Fibroblast of skin of scalp (primary cell): ENCODE measurements around the gene CBLN3.

Source experiments
- DNase-seq: peaks from one replicate; pipeline ENCODE4 v3.0.0-alpha.2; 2013

Gene CBLN3

DNA sequence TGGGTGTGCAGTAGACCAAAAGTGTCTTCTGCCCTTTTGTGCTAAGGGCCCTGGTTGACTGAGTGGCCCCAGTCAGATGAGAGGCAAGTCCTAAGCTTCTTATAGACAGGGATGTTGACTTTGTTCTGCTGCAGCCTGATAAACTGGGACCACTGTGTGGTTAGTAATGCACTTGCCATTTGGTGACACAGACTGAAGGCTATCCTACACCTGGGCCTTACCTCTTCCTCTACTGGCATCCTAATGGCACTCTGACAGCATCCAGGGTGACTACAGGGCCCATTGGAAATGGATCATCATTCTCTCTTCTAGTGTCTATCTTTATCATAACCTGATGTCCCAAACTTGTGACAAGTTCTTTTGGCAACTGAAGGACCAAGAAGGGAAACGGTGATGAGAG is 9.8 kb upstream of the CBLN3 start:
- DNase-seq, result no peak

DNA sequence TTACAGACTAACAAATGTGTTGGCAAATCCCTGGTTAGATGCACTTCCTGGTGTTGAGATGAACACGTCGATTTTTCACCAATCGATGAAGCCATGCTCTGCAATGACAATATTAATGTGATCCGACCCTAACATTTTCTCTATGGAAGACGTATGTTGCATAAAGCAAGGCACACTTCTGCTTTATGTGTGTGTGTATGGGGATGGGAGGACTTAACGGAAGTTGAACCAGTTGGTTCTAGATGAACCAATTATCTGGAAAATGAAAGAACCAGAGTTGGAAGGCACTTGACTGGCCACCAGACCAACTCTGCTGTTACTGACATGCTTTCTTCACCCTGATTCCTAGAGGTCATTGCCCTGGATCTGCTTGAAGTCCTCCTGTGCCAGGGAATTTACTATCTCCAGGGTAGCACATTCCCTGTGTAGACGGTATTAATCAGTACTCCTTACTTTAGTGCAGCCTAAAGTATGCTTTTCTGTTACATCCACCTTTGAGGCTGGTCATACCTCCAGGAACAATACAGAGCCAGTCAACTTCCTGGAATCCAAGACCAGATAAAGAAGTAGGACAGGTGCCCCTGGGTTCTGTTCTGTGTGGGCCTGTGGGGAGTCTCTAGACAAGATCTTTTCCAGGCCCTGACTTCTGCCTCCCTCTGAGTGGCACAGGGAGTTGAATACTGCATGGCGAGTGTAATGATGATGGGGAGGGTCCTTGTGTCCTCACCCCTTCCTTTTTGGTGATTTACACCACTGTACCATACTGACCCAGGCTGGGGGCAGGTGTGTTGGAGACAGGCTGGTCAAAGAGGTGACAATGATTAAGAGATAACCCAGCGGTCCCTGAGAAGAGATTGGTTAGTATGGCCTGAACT is 9.0 kb upstream of the CBLN3 start:
- no peak for DNase-seq

DNA sequence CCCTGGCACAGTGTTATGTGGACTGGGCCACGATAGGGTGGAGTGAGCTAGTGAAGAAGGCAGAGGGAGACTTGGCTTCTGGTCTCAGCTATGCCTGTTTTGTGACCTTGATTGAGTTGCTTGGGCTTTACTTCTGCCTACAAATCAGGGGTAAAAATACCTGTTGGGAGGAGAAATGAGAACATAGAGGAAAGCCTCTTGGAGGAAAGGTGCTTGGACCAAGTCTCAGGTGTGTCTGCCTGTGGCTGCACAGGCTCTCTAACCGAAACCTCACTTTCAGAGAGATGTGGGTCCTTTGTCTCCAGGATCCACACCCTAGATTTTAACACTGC is 8.2 kb upstream of the CBLN3 start:
- no peak for DNase-seq

DNA sequence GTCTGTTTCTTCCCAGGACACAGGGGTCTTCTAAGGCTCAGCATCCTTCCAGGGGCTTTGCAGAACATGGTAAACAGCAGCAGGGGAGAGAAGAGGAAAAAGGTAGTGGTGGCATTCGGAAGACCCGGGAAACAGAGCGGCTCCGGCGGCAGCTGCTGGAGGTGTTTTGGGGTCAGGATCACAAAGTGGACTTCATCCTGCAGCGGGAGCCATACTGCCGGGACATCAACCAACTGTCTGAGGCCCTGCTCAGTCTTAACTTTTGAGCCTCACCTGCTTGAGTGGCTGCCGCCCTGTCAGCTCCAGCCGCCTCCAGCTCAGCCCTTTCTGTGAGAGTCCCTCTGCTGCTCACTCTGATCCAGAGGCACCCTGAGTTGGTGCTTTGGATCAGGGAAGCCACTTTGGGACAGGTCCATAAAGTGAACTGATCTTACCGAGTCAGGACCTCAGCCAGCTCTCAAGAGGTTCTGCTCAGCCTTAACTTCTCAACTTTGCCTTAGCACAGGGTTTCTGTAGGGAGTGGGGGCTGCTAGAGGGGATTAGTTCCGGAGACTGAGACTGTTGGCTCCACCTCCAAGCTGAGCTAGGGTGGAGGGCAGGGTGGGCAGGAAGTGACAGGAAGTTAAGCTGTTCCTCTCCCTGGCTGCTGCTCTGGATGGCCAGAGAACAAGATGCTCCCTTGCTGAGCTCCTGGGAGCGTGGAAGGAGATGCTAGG is 7.7 kb upstream of the CBLN3 start:
- no peak for DNase-seq

DNA sequence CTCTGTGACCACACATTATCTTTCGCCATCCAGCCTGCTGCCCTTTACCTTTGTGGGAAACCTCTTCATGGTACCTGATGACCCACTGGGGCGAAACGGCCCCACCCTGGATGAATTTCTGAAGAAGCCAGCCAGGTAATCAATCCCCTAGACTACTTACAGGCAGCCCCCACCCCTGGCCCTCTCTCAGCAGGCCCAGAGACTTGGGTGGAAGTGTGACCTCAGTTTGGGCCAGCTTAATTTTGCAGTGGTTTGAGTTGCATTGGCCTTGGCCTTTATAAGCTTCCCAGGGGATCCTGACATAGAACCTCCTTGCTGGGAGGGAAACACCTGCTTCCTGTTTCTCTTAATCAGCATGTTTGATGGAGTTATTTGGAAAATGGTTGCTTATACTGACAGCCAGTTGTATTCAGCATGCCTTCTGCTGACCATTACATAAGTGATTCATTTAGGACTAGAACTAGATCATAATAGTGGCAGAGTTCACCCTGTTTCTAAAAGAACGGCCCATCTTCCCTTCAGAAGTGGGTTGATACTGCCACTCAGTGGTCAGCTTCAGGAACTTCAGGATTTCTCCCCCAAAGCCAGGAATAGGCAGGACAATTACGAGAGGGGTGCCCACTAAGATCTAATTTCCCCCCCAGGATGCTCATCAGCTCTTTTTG is 7.0 kb upstream of the CBLN3 start:
- DNase-seq, result peak; percentile 73

DNA sequence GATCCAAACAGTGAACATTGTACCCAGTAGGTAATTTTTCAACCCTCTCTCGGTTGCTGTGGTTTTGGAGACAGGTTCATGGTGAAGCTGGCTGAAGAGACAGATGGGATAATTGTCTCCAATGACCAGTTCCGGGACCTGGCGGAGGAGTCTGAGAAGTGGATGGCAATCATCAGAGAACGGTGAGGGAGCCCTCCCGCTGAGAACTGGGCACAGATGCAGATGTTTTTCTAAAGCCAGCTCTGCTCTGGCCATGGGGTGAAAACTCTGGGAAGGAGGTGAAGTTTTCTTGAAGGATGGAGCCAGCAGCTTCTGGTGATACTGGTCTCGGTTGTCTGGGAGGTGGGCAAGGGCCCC is 6.5 kb upstream of the CBLN3 start:
- no peak for DNase-seq

DNA sequence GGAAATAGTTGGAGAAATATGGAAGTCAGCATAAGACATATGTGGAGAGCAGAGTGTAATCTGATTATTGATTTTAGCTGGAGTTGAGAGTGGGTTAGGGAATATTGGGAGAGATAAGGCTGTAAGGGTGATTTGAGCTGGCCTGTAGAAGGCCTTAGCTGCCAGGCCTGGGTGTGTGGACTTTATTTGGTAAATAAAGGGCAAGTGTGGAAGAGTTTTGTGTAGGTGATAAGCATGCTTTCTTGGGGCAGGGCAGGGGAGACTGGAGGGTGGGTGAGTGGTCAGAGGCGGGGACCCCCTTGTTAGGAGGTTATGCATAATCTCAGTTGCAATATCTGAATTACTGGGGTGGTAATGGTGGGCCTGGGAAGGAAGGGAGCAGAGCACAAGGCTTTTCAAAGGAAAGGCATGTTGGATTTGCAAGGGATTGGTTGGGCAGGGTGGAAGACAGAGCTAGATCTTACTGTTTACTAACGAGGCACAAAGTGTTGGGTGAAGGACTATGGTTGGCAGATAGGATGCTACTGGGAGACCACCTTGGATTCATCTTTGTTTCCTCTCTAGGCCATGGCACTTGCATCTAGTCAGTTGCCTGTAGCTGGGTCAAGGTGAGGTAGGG is 5.8 kb upstream of the CBLN3 start:
- no peak for DNase-seq

DNA sequence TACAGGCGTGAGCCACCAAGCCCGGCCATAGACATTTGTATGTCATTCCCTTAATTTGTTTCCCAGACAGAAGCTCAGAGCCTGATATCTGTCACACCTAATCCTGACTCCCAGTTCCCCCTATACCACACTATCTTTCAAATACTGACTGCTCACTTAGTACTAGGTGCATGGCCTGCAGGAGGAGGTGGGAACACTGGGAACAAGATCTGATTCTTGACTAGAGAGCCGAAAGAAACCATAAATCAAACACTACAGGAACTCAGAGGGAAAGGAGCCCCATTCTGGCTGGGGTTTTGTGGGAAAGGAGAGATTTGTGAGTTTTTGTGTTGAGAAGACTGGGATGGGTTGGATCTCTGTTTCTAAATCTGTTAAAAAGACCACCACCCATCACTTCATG is 5.2 kb upstream of the CBLN3 start:
- no peak for DNase-seq

DNA sequence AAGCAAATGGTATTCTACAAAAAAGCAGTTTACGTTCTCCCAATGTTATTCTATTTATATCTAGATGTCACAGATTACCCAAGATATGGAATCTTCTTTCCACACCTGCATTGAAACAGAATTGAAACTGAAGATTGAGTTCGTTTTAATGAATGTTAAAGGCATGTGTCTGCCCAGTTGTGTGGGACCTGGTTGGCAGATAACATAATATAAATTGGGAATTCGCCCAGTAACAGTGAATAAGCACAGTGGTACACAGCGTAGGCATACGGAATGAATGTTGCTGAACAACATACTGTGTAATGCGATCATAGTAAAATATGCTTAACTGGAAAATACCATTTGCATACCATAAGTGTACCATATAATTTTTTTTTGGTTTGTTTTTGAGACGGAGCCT is 4.6 kb upstream of the CBLN3 start:
- no peak for DNase-seq

DNA sequence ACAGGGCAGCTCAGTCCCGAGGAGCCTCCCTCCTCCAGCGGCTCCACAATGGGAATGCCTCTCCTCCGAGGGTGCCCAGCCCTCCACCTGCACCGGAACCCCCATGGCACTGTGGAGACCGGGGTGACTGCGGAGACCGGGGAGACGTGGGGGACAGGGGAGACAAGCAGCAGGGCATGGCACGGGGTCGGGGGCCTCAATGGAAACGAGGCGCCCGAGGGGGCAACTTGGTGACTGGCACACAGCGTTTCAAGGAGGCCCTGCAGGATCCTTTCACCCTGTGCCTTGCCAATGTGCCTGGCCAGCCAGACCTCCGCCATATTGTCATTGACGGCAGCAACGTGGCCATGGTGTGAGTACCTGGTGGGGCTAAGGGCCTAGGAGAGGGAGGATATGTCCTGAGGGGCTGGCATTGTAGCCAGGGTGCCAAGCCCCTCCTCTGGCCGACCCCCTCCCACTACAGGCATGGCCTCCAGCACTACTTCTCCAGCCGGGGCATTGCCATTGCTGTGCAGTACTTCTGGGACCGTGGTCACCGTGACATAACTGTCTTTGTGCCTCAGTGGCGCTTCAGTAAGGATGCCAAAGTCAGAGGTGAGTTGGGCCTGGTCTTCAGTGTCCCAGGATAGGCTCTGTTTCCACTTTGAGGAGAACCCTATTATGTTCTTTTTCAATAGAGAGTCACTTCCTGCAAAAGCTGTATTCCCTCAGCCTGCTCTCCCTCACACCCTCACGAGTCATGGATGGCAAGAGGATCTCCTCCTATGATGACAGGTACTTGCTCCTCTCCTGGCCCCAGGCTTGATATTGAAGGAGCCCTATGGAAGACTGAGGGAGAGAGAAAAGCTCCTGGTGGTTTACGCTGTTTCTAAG is 3.0 kb upstream of the CBLN3 start:
- DNase-seq, result no peak

DNA sequence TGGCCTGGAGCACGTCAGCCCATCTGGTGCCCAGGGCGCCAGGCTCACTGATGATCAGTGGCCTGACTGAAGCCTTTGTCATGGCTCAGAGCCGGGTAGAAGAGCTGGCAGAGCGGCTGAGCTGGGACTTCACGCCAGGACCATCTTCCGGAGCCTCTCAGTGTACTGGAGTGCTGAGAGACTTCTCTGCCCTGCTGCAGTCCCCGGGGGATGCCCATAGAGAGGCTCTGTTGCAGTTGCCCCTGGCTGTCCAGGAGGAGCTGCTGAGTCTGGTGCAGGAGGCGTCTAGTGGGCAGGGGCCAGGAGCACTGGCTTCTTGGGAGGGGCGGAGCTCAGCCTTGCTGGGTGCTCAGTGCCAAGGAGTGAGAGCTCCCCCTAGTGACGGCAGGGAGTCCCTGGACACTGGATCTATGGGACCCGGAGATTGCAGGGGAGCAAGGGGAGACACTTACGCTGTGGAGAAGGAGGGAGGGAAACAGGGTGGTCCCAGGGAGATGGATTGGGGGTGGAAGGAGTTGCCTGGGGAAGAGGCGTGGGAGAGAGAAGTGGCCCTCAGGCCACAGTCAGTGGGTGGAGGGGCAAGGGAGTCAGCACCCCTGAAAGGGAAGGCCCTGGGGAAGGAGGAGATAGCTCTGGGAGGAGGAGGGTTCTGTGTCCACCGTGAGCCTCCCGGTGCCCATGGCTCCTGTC is 2.2 kb upstream of the CBLN3 start:
- DNase-seq, result peak; percentile 94

DNA sequence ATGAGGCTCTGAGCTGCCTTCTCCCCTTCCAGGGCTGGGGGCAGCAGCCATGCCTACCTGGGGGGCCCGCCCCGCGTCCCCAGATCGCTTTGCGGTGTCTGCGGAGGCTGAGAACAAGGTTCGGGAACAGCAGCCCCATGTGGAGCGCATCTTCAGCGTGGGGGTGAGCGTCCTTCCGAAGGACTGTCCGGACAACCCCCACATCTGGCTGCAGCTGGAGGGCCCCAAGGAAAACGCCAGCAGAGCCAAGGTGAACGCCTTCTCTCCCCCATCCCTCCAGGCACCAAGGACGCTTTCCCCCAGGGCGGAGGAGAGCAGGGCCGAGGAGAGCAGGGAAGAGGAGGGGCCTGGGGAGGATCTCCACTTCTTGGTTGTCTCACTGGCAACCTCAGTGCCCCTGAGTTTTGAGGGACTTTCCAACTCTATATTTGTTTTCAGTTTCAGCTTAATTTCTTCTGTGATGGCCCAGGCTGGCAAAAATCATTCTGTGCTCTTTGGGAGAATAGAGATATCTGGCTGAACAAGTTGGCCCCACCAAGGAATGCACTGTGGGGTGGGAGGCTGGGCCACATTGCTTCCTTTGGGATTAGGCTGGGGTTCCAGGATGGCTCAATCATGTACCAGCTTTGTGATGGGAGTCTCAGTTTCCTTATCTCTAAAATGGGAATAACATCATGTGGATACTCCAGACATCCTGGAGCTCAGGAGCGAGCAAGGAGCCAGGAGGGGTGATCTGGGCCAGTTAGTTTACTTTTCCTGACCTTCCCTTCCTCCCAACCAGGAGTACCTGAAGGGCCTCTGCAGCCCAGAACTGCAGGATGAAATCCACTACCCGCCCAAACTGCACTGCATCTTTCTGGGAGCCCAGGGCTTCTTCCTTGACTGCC is 1.5 kb upstream of the CBLN3 start:
- peak; percentile 62 for DNase-seq

DNA sequence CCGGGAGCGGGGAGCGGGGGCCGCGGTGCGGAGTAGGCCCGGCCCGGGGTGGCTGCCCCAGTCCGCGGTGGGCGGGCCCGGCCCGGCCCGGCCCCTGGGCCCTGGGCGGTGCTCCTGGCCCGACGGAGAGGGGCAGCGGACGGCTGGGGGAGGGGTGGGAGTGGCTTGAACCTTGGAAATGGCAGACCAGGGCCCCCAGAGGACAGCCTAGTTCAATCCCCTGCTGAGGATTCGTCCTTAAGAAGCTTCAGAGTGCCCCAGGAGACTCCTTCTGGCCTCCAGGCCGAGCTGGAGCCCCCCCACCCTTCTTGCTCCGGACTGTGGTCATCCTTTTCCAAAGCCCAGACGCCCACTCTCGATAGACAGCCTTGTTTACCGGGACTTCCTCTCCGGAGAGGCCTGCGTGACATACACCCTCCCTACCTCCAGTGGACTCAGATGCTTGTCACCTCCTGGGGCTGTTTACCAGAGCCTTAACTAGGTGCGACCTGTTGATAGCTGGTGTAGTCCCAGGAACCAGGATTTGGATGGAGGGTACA is 744 bp upstream of the CBLN3 start:
- peak; percentile 89 for DNase-seq

DNA sequence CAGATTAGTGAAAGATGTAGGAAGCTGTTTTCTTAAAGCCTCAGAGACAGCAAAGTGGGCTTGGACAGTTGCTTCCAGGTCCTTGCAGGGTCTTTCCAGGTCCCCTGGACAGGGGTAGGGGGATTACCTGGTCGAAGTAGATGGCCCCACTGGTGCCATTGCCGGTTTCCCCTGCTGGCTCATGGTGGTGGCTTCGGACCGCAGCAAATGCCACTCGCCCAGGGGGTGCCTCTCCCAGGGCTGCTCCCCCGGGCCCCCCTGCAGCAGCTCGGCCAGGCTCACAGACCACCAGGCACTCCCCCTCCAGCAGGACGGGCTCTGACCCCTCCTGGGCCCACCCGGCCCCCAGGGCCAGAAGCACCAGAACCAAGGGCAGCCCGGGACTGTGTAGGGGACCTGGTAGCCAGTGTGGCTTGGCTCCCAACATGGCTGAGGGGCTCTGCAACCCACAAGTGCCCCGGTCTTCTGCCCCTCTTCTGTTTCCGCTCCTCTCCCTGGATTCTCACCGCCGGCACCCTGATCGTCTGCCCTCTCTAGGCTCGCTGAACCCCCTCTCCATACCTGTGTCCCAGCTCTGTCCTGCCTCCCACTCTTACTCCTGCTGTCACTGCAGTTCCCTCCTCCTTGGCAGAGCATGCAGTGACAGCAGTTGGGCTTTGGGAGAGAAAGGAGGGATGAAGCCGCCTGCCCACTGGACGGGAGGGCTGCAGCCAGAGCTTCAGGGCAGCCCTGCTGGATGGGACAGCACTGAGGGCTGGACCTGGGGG is 657 bp downstream of the CBLN3 start:
- DNase-seq, result no peak

DNA sequence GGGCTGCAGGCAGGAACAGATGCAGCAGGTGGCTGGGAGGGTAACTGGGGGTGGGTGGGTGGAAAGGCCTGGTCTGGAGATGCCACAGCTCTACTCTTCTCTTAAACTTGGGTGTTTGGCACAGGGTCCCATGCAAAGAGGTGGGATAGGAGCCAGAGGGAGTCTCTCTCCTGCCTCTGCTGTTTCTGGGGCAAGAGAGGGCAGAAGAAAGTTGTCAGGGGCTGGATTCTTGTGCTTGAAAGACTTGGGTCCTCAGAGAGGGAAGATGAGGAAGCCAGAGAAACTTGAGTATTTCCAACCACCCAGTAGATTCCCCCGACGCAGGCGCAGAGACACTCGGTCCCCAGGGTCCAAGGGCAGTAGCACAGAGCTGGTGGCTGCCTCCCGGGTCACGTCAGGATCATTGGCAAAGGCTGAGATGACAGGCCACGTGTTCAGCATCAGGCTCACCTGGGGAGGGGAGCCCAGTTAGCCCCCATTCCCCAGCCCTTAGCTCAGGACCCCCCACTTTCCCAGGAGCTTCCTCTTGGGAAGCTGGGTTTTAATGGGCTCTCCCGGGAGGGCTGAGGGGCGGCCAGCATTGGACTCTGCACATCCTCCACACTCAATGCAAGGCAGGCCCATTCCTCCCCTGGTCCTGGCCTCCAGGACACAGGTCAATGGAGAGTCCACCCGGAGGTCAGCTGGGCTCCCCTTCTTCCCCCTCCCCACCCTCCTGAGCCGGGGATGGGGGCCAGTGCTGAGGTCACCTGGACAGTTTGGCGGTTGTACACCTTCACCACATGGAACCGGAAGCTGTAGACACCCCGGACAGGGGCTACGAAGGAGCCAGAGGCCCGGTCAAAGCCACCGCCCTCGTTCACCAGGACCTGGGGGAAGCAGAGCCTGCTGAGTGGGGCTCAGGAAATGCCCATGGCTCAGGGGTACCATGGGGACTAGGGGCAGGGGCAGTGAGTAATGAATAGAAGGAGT is 1.6 kb downstream of the CBLN3 start:
- no peak for DNase-seq

DNA sequence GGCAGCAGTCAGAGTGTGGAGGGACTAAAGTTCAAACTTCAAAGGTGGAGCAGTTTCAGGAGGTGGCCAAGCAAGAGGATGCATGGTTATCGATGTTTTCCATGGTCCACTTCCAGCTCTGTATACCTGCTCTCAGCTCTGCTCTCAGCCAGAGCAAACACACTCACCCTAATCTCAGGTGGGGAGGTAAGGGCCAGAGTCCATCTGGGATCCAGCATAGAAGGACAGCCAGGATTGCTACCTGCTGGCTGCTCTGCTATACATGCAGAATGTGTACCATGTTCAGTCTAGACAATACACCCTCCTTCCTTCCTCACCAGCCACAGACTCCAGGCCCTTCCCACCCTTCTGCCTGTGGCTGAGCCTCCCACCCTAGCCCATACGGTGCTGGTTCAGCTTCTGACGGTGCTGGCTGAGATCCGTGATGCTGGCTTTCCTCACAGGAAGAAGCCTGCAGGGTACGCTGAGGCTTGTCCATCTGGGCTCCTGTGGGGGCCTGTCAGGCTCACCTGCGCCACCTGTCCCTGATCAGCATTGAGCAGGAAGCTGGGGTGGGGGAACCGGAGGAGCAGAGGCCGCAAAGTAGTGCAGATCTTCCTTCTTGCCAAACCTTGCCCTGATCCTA is 2.4 kb downstream of the CBLN3 start:
- DNase-seq, result no peak

DNA sequence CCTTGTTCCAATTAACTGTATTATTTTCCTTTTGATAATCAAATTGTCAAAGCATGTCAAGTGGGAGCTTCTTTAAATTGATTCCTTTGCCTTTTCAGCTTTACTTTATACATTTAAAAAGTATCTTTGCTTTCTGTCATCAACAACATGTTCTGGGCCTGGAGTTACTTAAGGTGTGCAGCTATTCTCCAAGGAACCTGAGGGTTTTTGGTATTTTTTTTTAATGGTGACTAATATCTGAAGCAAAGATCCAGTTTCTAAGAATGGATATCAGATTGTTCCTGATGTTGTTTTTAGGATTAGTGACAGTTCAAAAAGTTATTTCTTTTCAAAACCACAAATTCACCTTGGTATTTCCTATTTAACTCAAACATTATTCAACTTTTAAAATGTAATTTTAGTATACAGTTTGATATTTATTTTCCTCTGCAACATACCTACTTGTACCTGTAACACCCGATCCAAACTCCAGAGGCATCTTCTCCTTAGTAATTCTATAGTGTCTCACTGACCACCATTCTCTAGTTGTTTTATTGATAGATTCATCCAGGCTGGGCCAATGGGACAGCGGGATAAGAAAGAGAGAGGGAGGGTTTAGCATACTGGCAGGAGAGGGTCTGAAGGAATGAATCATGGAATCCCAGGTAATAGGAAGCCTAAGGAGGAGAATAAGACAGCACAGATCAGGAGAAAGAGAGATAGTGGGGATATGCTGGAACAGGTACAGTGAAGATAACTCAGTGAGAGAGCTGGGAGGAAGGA is 3.1 kb downstream of the CBLN3 start:
- DNase-seq, result no peak
